GM19395 (cell line): ENCODE measurements around the gene PACSIN2.

Source experiments
- ATAC-seq: cut with Tn5 transposase; IDR thresholded peaks from one replicate; pipeline ENCODE4 v1.9.1; 2021; ENCODE audit warnings: mild to moderate bottlenecking, moderate library complexity; ENCODE audit not compliant: unreplicated experiment

PACSIN2 gene

GRCh38 chr22:42869888-42870480, 145.0 kb downstream of the PACSIN2 start:
- ATAC-seq: no peak

GRCh38 chr22:42869463-42869862, 145.5 kb downstream of the PACSIN2 start:
- ATAC-seq: no peak

GRCh38 chr22:42868751-42869251, 146.1 kb downstream of the PACSIN2 start:
- ATAC-seq: no peak

- ATAC-seq: no peak
Observed at GRCh38 chr22:42866100-42866499, 148.8 kb downstream of the PACSIN2 start.

GRCh38 chr22:42865536-42865935, 149.4 kb downstream of the PACSIN2 start:
- no peak for ATAC-seq

- ATAC-seq: peak; percentile 50
Observed at GRCh38 chr22:42863349-42863961, 151.5 kb downstream of the PACSIN2 start.

GRCh38 chr22:42862045-42862734, 152.8 kb downstream of the PACSIN2 start:
- ATAC-seq: no peak

- ATAC-seq: no peak
Observed at GRCh38 chr22:42860968-42861367, 154.0 kb downstream of the PACSIN2 start.

GRCh38 chr22:42857845-42858481, 157.0 kb downstream of the PACSIN2 start:
- no peak for ATAC-seq

GRCh38 chr22:42856865-42857704, 157.9 kb downstream of the PACSIN2 start, which contains the start of gene ARFGAP3:
Gene ARFGAP3 (minus strand): TSS chr22:42857273. CDS start chr22:42857182, 91 bp downstream.
- ATAC-seq: peak; percentile 78

- peak; percentile 19 for ATAC-seq
Observed at GRCh38 chr22:42856179-42856864, 158.6 kb downstream of the PACSIN2 start.

- no peak for ATAC-seq
Observed at GRCh38 chr22:42855721-42856120, 159.2 kb downstream of the PACSIN2 start.

- no peak for ATAC-seq
Observed at GRCh38 chr22:42855211-42855610, 159.7 kb downstream of the PACSIN2 start.

GRCh38 chr22:42848941-42849550, 165.9 kb downstream of the PACSIN2 start:
- no peak for ATAC-seq

- ATAC-seq: no peak
Observed at GRCh38 chr22:42847110-42847509, 167.8 kb downstream of the PACSIN2 start.

- no peak for ATAC-seq
Observed at GRCh38 chr22:42844756-42845155, 170.2 kb downstream of the PACSIN2 start.

GRCh38 chr22:42842658-42843370, 172.1 kb downstream of the PACSIN2 start:
- no peak for ATAC-seq

- no peak for ATAC-seq
Observed at GRCh38 chr22:42841444-42841843, 173.5 kb downstream of the PACSIN2 start.

- ATAC-seq: no peak
Observed at GRCh38 chr22:42837556-42837955, 177.4 kb downstream of the PACSIN2 start.
